RWPE2 (cell line): ENCODE data around the gene MBNL3.

Experiments used
- ATAC-seq: fragments of 200-7000 bp; cut with Tn5 transposase; 3 replicates; pipeline ENCODE4 v1.9.1; 2021; ENCODE audit warnings: low read depth
- DNase-seq: peaks from one replicate; pipeline ENCODE4 v3.0.0-alpha.2; 2020; ENCODE audit warnings: low spot score
- H3K27ac ChIP-seq: fragments of 450-650 bp; 2 replicates; pipeline ENCODE4 v1.5.1; 2017; ENCODE audit warnings: mild to moderate bottlenecking; ENCODE audit not compliant: poor library complexity, severe bottlenecking
- H3K27me3 ChIP-seq: fragments of 250-450 bp; sonication (Bioruptor Pico); 2 replicates; pipeline ENCODE4 v1.5.1; 2021; ENCODE audit warnings: mild to moderate bottlenecking, moderate library complexity; ENCODE audit not compliant: insufficient read depth, poor library complexity, severe bottlenecking
- H3K36me3 ChIP-seq: fragments of 250-450 bp; sonication (Bioruptor Pico); 2 replicates; pipeline ENCODE4 v1.5.1; 2020; ENCODE audit warnings: low read depth, mild to moderate bottlenecking, moderate library complexity
- H3K4me1 ChIP-seq: fragments of 250-450 bp; sonication (Bioruptor Pico); 2 replicates; pipeline ENCODE4 v1.5.1; 2021; ENCODE audit warnings: mild to moderate bottlenecking, moderate library complexity; ENCODE audit not compliant: insufficient read depth, poor library complexity, severe bottlenecking
- H3K4me3 ChIP-seq: fragments of 250-450 bp; sonication (Bioruptor Pico); 2 replicates; pipeline ENCODE4 v1.5.1; 2021; ENCODE audit warnings: mild to moderate bottlenecking, moderate library complexity; ENCODE audit not compliant: severe bottlenecking
- H3K9me3 ChIP-seq: fragments of 250-450 bp; sonication (Bioruptor Pico); 2 replicates; pipeline ENCODE4 v1.5.1; 2021; ENCODE audit warnings: mild to moderate bottlenecking, moderate library complexity; ENCODE audit not compliant: severe bottlenecking
- CTCF ChIP-seq: fragments of 450-650 bp; IDR thresholded peaks from one replicate; pipeline ENCODE4 v1.5.1; 2017; ENCODE audit warnings: mild to moderate bottlenecking, moderate library complexity; ENCODE audit not compliant: poor library complexity, severe bottlenecking

Gene MBNL3

GRCh38 chrX:132470179-132470578 is 18.7 kb downstream of the MBNL3 start:
- Histone ChIP-seq H3K27ac (no peak overlapping the region), H3K9me3 (no peaks in the 10 kb centered on the region), H3K27me3 (no peaks in the 10 kb centered on the region), H3K4me1 (no peaks in the 10 kb centered on the region), H3K4me3 (no peak overlapping the region), H3K36me3 (no peaks in the 10 kb centered on the region)
- ATAC-seq = no peak
- no peak for DNase-seq
- TF ChIP-seq CTCF = no peak

GRCh38 chrX:132468454-132468853 is 20.4 kb downstream of the MBNL3 start:
- no peaks in the 10 kb centered on the region for H3K9me3 ChIP-seq
- H3K27ac ChIP-seq = no peak overlapping the region
- H3K4me3 ChIP-seq = no peak overlapping the region
- H3K27me3 ChIP-seq = no peaks in the 10 kb centered on the region
- DNase-seq = no peak
- ATAC-seq = no peak
- TF ChIP-seq CTCF = no peak
- no peaks in the 10 kb centered on the region for H3K4me1 ChIP-seq
- no peaks in the 10 kb centered on the region for H3K36me3 ChIP-seq

- no peak overlapping the region for H3K4me3 ChIP-seq
- no peak overlapping the region for H3K27ac ChIP-seq
- no peaks in the 10 kb centered on the region for H3K9me3 ChIP-seq
- H3K27me3 ChIP-seq = no peaks in the 10 kb centered on the region
- no peak for DNase-seq
- TF ChIP-seq CTCF = no peak
- H3K4me1 ChIP-seq = no peaks in the 10 kb centered on the region
- ATAC-seq = no peak
- no peaks in the 10 kb centered on the region for H3K36me3 ChIP-seq
These were observed 20.8 kb downstream of the MBNL3 start for GRCh38 chrX:132467989-132468388.

GRCh38 chrX:132467026-132467425 is 21.8 kb downstream of the MBNL3 start:
- DNase-seq = no peak
- H3K27ac ChIP-seq = no peak overlapping the region

GRCh38 chrX:132463411-132463810 is 25.4 kb downstream of the MBNL3 start:
- no peak for ATAC-seq
- peak; percentile 21 for TF ChIP-seq CTCF
- no peak overlapping the region for H3K27ac ChIP-seq
- no peaks in the 10 kb centered on the region for H3K4me1 ChIP-seq
- H3K4me3 ChIP-seq = no peak overlapping the region
- H3K9me3 ChIP-seq = no peaks in the 10 kb centered on the region
- H3K36me3 ChIP-seq = no peaks in the 10 kb centered on the region
- DNase-seq = no peak
- no peaks in the 10 kb centered on the region for H3K27me3 ChIP-seq

More at GRCh38 chrX:132467026-132467425, 21.8 kb downstream of the MBNL3 start:
- H3K9me3 ChIP-seq = no peaks in the 10 kb centered on the region
- H3K4me1 ChIP-seq = no peaks in the 10 kb centered on the region
- no peak overlapping the region for H3K4me3 ChIP-seq
- no peak for TF ChIP-seq CTCF
- ATAC-seq = no peak
- H3K36me3 ChIP-seq = no peaks in the 10 kb centered on the region
- no peaks in the 10 kb centered on the region for H3K27me3 ChIP-seq
